Liver (tissue), 3 donors: ENCODE data around the gene ROPN1B.

ENCODE experiments used
- EGR1 ChIP-seq, 2 donors: IDR thresholded peaks; 2 replicates each; pipeline ENCODE4 v1.6.1; 2016 to 2018; ENCODE audit warnings: antibody characterized with exemption in 2 of 2, low read depth in 2 of 2
- FOXA1 ChIP-seq: IDR thresholded peaks from 2 replicates; pipeline ENCODE4 v1.6.1; 2016; ENCODE audit warnings: antibody characterized with exemption
- JUND ChIP-seq, 2 donors: IDR thresholded peaks; 2 replicates each; pipeline ENCODE4 v1.6.1; 2016; ENCODE audit warnings: antibody characterized with exemption in 2 of 2
- NR2F2 ChIP-seq: IDR thresholded peaks from 2 replicates; pipeline ENCODE4 v1.6.1; 2016; ENCODE audit warnings: antibody characterized with exemption
- TAF1 ChIP-seq: conservative IDR thresholded peaks from 2 replicates; pipeline ENCODE4 v1.6.1; 2016; ENCODE audit warnings: antibody characterized with exemption, mild to moderate bottlenecking
- YY1 ChIP-seq: IDR thresholded peaks from 2 replicates; pipeline ENCODE4 v1.6.1; 2016; ENCODE audit warnings: antibody characterized with exemption, mild to moderate bottlenecking
- TF ChIP-seq, protein P1 (sequence below): fragments of 150-350 bp; IDR thresholded peaks from 2 replicates; pipeline ENCODE4 v1.5.1; 2017; ENCODE audit warnings: improper control_type of control experiment, low read depth, low read length; ENCODE audit not compliant: missing input control
- TF ChIP-seq, protein P2 (sequence below): IDR thresholded peaks from 2 replicates; pipeline ENCODE4 v1.6.1; 2016; ENCODE audit warnings: antibody characterized with exemption
- TF ChIP-seq, protein P3 (sequence below): IDR thresholded peaks from 2 replicates; pipeline ENCODE4 v1.6.1; 2016; ENCODE audit warnings: antibody characterized with exemption
- TF ChIP-seq, protein P4 (sequence below): IDR thresholded peaks from 2 replicates; pipeline ENCODE4 v1.6.1; 2016; ENCODE audit warnings: antibody characterized with exemption
- donor health status: healthy.
- donor health status: healthy.

DNA sequence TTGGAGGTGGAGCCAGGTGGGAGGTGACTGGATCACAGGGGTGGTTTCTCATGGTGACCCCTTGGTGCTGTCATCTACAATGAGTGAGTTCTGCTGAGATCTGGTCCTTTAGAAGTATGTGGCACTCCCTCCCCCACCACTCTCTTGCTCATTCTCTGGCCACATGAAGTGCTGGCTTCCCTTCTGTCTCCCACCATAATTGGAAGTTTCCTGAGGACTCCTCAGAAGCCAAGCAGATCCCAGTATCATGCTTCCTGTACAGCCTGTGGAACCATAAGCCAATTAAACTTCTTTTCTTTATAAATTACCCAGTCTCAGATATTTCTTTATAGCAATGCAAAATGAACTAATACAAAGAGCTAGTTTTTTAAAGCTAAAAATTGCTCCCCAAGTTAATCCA is 60.3 kb downstream of the ROPN1B start:
- TF ChIP-seq, protein P1, sequence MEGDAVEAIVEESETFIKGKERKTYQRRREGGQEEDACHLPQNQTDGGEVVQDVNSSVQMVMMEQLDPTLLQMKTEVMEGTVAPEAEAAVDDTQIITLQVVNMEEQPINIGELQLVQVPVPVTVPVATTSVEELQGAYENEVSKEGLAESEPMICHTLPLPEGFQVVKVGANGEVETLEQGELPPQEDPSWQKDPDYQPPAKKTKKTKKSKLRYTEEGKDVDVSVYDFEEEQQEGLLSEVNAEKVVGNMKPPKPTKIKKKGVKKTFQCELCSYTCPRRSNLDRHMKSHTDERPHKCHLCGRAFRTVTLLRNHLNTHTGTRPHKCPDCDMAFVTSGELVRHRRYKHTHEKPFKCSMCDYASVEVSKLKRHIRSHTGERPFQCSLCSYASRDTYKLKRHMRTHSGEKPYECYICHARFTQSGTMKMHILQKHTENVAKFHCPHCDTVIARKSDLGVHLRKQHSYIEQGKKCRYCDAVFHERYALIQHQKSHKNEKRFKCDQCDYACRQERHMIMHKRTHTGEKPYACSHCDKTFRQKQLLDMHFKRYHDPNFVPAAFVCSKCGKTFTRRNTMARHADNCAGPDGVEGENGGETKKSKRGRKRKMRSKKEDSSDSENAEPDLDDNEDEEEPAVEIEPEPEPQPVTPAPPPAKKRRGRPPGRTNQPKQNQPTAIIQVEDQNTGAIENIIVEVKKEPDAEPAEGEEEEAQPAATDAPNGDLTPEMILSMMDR, result no peak
- TF ChIP-seq TAF1, result no peak
- TF ChIP-seq FOXA1, result no peak
- TF ChIP-seq, protein P2, sequence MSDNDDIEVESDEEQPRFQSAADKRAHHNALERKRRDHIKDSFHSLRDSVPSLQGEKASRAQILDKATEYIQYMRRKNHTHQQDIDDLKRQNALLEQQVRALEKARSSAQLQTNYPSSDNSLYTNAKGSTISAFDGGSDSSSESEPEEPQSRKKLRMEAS, result no peak
- TF ChIP-seq JUND (IDR thresholded peaks at IDR 0.05), result no peak
- TF ChIP-seq YY1, result no peak
- no peak for TF ChIP-seq NR2F2
- TF ChIP-seq, protein P3, sequence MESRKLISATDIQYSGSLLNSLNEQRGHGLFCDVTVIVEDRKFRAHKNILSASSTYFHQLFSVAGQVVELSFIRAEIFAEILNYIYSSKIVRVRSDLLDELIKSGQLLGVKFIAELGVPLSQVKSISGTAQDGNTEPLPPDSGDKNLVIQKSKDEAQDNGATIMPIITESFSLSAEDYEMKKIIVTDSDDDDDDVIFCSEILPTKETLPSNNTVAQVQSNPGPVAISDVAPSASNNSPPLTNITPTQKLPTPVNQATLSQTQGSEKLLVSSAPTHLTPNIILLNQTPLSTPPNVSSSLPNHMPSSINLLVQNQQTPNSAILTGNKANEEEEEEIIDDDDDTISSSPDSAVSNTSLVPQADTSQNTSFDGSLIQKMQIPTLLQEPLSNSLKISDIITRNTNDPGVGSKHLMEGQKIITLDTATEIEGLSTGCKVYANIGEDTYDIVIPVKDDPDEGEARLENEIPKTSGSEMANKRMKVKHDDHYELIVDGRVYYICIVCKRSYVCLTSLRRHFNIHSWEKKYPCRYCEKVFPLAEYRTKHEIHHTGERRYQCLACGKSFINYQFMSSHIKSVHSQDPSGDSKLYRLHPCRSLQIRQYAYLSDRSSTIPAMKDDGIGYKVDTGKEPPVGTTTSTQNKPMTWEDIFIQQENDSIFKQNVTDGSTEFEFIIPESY, result no peak
- TF ChIP-seq EGR1 (IDR thresholded peaks at IDR 0.05; ENCODE audit: low read depth in 2 of 2), result no peak
- TF ChIP-seq, protein P4, sequence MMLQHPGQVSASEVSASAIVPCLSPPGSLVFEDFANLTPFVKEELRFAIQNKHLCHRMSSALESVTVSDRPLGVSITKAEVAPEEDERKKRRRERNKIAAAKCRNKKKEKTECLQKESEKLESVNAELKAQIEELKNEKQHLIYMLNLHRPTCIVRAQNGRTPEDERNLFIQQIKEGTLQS, result no peak
